Endodermal cell (in vitro differentiated cells): Measurements from ENCODE around the gene LARP4B. TPM values are rescaled to one million over a fixed set of nuclear protein-coding genes. Genes with fewer than 3 reads are reported as not detected.

ENCODE experiments used
- DNase-seq: peaks from one replicate; pipeline ENCODE4 v3.0.0-alpha.2; 2017
- H3K27ac ChIP-seq: 2 replicates; pipeline ENCODE4 v1.5.1; 2013; ENCODE audit warnings: mild to moderate bottlenecking, low read depth, low read length, moderate library complexity
- H3K27me3 ChIP-seq: 2 replicates; pipeline ENCODE4 v1.6.1; 2013; ENCODE audit warnings: mild to moderate bottlenecking, low read length, moderate library complexity; ENCODE audit not compliant: insufficient read depth, control insufficient read depth, poor library complexity, severe bottlenecking
- H3K36me3 ChIP-seq: 2 replicates; pipeline ENCODE4 v1.7.0; 2013; ENCODE audit warnings: mild to moderate bottlenecking, low read length, moderate library complexity; ENCODE audit not compliant: control insufficient read depth, insufficient read depth
- H3K4me1 ChIP-seq: one replicate; pipeline ENCODE4 v1.7.0; 2013; ENCODE audit warnings: low read length; ENCODE audit not compliant: control insufficient read depth, insufficient read depth
- H3K4me3 ChIP-seq: 2 replicates; pipeline ENCODE4 v1.5.1; 2013; ENCODE audit warnings: mild to moderate bottlenecking, low read length, moderate library complexity
- H3K9ac ChIP-seq: 2 replicates; pipeline ENCODE4 v1.6.1; 2013; ENCODE audit warnings: mild to moderate bottlenecking, low read length, moderate library complexity; ENCODE audit not compliant: poor library complexity, severe bottlenecking; ENCODE audit errors: extremely low read depth
- H3K9me3 ChIP-seq: 2 replicates; pipeline ENCODE4 v1.6.1; 2013; ENCODE audit warnings: mild to moderate bottlenecking, low read length, moderate library complexity; ENCODE audit not compliant: control insufficient read depth
- H3K27ac Mint-ChIP-seq: 2 replicates; pipeline ENCODE4 v1.8.0; 2020; ENCODE audit warnings: mixed read lengths
- H3K27me3 Mint-ChIP-seq: 2 replicates; pipeline ENCODE4 v1.8.0; 2021; ENCODE audit warnings: mild to moderate bottlenecking, mixed read lengths; ENCODE audit not compliant: insufficient read depth
- H3K36me3 Mint-ChIP-seq: 2 replicates; pipeline ENCODE4 v1.8.0; 2020; ENCODE audit warnings: low read depth, mixed read lengths
- H3K4me1 Mint-ChIP-seq: 2 replicates; pipeline ENCODE4 v1.8.0; 2020; ENCODE audit warnings: mixed read lengths
- H3K4me3 Mint-ChIP-seq: 2 replicates; pipeline ENCODE4 v1.8.0; 2020; ENCODE audit warnings: mild to moderate bottlenecking, moderate library complexity, mixed read lengths
- H3K9me3 Mint-ChIP-seq: 2 replicates; pipeline ENCODE4 v1.8.0; 2020; ENCODE audit warnings: mild to moderate bottlenecking, mixed read lengths
- CTCF ChIP-seq: fragments of 200-600 bp; sonication (generic); conservative IDR thresholded peaks from 2 replicates; pipeline ENCODE4 v1.5.0; 2021; ENCODE audit warnings: antibody characterized with exemption, mild to moderate bottlenecking
- WGBS, 2 experiments: methylation state at CpG; one replicate each; pipeline versions ENCODE4 v1.1.5 to v1.1.7; 2013; ENCODE audit warnings: missing lambda C conversion rate in 2 of 2, mixed read lengths in 1 of 2; ENCODE audit not compliant: insufficient coverage in 1 of 2, insufficient read length in 1 of 2; 5-methylcytosine and 5-hydroxymethylcytosine counted together
- total RNA-seq, 2 donors: library from RNA; stranded (reverse); fragmentation: NEBNext Ultra II Directional in 1 of 2; extraction: Animal tissue kit (Norgen Biotek cat#: 25700) in 1 of 2; gene quantifications; 2 replicates in 1 of 2; 3 replicates in 1 of 2; pipeline ENCODE4 v1.2.1, GENCODE V29; 2021

LARP4B gene
- total RNA-seq, 2 donors from 2014 or later: 94.1 to 94.3 TPM

- Histone ChIP-seq H3K27ac (no peak overlapping the region), H3K36me3 (no peaks in the 10 kb centered on the region), H3K27me3 (no peaks in the 10 kb centered on the region), H3K4me3 (no peak overlapping the region), H3K9me3 (no peaks in the 10 kb centered on the region), H3K9ac (no peak overlapping the region), H3K4me1 (no peaks in the 10 kb centered on the region)
- no peak for DNase-seq
- Mint-ChIP-seq H3K9me3 (peaks cover 3% of the 10 kb centered on the region), H3K4me3 (no peak overlapping the region), H3K36me3 (no peaks in the 10 kb centered on the region), H3K4me1 (peaks cover 2% of the 10 kb centered on the region), H3K27ac (no peak overlapping the region), H3K27me3 (peaks cover 12% of the 10 kb centered on the region)
- WGBS, 2 experiments: 72 to 78% methylated on average over 8 to 13 of the region's 13 CpGs
- TF ChIP-seq CTCF: no peak
Observed at GRCh38 chr10:955127-955819, 23.8 kb upstream of the LARP4B start.

GRCh38 chr10:954396-954795 lies 22.9 kb upstream of the LARP4B start:
- Mint-ChIP-seq H3K4me1 (peaks cover 2% of the 10 kb centered on the region), H3K9me3 (no peaks in the 10 kb centered on the region), H3K27me3 (peaks cover 12% of the 10 kb centered on the region), H3K27ac (no peak overlapping the region), H3K36me3 (no peaks in the 10 kb centered on the region), H3K4me3 (no peak overlapping the region)
- WGBS, 2 experiments: 94 to 96% methylated on average over 11 to 20 of the region's 21 CpGs
- Histone ChIP-seq H3K4me1 (no peaks in the 10 kb centered on the region), H3K9ac (no peak overlapping the region), H3K27ac (no peak overlapping the region), H3K4me3 (no peak overlapping the region), H3K9me3 (no peaks in the 10 kb centered on the region), H3K27me3 (no peaks in the 10 kb centered on the region), H3K36me3 (no peaks in the 10 kb centered on the region)
- no peak for TF ChIP-seq CTCF
- DNase-seq: no peak

- Mint-ChIP-seq H3K27ac (no peak overlapping the region), H3K9me3 (no peaks in the 10 kb centered on the region), H3K27me3 (peaks cover 12% of the 10 kb centered on the region), H3K4me1 (peaks cover 2% of the 10 kb centered on the region), H3K4me3 (no peak overlapping the region), H3K36me3 (no peaks in the 10 kb centered on the region)
- no peaks in the 10 kb centered on the region for H3K27me3 ChIP-seq
- no peaks in the 10 kb centered on the region for H3K9me3 ChIP-seq
- H3K36me3 ChIP-seq: no peaks in the 10 kb centered on the region
- H3K4me1 ChIP-seq: no peaks in the 10 kb centered on the region
- no peak overlapping the region for H3K4me3 ChIP-seq
- no peak for TF ChIP-seq CTCF
- 93 to 97% methylated on average over 8 to 11 of the region's 11 CpGs for WGBS, 2 experiments
- H3K27ac ChIP-seq: no peak overlapping the region
- DNase-seq: no peak
- no peak overlapping the region for H3K9ac ChIP-seq
Observed at GRCh38 chr10:953836-954235, 22.3 kb upstream of the LARP4B start.
